ENCODE results near the gene ALOX5.

Gene ALOX5

GRCh38 chr10:45370202-45370955 is 3.6 kb upstream of the ALOX5 start:
- no peak for TF ChIP-seq CTCF (IDR thresholded peaks at IDR 0.05)

DNA sequence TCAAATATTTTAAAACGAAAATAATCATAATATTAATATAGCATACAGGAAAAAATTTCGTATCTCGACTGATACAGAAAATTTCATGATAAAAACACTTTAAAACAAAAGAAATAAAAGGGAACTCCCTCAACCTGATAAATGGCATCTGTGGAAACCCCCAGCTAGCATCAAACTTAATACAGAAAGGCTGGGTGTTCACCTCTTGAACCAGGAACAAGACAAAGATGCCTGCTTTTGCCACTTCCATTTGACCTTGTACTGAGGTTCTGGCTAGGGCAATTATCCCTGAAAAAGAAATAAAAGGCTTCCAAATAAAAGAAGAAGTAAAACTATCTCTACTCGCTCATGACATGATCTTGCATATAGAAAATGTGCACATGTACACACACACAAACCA is 2.5 kb upstream of the ALOX5 start:
- no peak for TF ChIP-seq CTCF (IDR thresholded peaks at IDR 0.05)

DNA sequence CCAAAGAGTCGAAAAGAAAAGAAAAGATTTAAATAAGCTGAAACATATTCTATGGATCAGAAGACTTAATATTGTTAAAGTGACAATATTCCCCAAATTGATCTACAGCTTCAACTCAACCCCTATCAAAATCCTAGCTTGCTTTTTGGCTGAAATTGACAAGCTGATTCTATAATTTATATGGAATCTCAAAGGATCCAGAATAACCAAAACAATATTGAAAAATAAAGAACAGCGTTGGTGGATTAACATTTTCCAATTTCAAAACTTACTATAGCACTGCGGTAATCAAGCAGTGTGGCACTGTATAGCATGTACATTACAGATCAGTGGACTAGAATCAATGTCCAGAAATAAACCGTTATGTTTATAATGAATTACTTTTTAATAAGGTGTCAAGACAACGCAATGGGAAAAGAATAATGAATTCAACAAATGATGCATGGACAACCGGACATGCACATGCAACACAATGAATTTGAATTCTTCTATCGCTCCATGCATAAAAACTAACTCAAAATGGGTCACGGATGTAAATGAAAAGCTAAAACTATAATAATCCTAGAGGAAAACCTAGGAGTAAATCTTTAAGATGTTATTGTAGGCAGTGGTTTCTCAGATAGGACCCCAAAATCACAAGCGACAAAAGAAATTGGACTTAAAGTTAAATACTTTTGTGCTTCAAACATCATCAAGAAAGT is 1.6 kb upstream of the ALOX5 start:
- no peak for TF ChIP-seq CTCF (IDR thresholded peaks at IDR 0.05)

GRCh38 chr10:45373003-45373575 is 927 bp upstream of the ALOX5 start:
- no peak for TF ChIP-seq CTCF (IDR thresholded peaks at IDR 0.05)

DNA sequence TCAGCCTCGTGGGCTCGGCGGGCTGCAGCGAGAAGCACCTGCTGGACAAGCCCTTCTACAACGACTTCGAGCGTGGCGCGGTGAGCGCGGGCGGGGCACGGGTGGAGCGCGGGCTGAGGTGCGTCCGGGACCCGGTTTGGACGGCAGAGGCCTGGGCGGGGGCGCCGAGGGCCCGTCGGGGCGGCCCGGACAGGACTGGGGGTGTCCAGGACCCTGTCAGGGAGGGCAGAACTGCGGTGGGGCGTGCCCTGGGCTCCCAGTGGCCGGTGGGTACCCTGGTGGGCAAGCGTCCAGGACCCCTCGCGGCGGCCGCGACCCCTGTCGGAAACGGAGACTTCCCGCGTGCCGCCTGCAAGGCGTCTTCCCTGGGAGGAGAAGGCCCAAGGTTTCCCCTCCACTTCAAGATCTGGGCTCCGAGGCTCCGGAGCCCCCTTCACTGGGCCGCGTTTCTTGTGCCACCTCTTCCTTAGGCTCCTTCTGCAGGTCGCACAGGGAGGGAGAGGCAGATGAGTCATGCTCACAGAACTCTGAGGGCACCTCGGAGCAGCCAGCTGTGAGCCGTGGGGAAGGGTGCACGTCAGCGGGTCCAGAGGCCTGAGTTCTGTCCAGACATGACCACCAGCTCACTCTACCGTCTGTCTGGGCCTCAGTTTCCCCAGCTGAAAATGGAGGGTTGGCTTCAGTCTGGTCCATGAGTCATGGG is 485 bp downstream of the ALOX5 start:
- TF ChIP-seq CTCF (IDR thresholded peaks at IDR 0.05): no peak

- TF ChIP-seq CTCF (IDR thresholded peaks at IDR 0.05): no peak
These were observed 1.1 kb downstream of the ALOX5 start for GRCh38 chr10:45375101-45375500.

DNA sequence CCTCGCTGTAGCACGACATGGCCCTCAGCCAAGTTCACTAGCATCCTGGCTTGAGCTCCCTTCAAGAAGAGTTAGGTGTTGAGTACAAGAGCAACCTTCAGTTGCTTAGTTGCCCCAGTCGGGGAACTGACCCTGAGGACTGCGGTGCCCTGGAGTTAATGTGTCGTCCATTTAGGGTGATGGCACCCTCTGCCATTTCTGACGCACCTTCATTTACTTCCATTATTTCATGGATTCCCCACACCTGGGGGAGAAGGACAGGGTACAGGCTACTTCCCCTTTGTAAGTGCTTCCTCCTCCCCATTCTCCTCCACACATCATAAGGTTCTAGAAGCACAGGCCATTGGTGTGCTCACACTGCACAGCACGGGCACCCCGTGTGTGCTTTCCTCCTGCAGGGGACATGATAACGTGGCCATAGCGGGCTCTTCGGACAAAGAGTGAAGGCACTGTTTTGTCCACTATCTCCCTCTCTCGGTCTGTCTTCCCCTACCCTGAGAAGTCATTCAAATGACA is 1.8 kb downstream of the ALOX5 start:
- TF ChIP-seq CTCF (IDR thresholded peaks at IDR 0.05): no peak

All from LNCAP (cell line).